Measurements from ENCODE around the gene GAN.
A peak's percentile ranks its signal among the peaks of the same experiment; 100 is the strongest.
"Not testable (repeated sequence)": the region's sequence is repeated elsewhere in the genome, so short reads cannot be mapped to it uniquely, and the experiment has no call there.

The GAN gene

GRCh38 chr16:81397879-81398520 is 83.2 kb downstream of the GAN start:
- no peak for DNase-seq (ENCODE audit: low read depth in 2 of 2)

GRCh38 chr16:81399909-81400308 is 85.1 kb downstream of the GAN start:
- DNase-seq (ENCODE audit: low read depth in 2 of 2), result no peak

- no peak for DNase-seq (ENCODE audit: low read depth in 2 of 2)
These were observed 86.5 kb downstream of the GAN start for GRCh38 chr16:81401035-81401950.

- DNase-seq (ENCODE audit: low read depth in 2 of 2), result no peak
These were observed 88.4 kb downstream of the GAN start for GRCh38 chr16:81403208-81403600.

GRCh38 chr16:81403601-81404391 is 89.0 kb downstream of the GAN start:
- DNase-seq (ENCODE audit: low read depth in 2 of 2), result peak; percentile 62 to 81

GRCh38 chr16:81405002-81405401 is 90.2 kb downstream of the GAN start:
- DNase-seq (ENCODE audit: low read depth in 2 of 2), result not testable (repeated sequence)

GRCh38 chr16:81405702-81406113 is 90.9 kb downstream of the GAN start:
- no peak for DNase-seq (ENCODE audit: low read depth in 2 of 2)

GRCh38 chr16:81408409-81408950 is 93.7 kb downstream of the GAN start:
- DNase-seq (ENCODE audit: low read depth in 2 of 2), result no peak

- DNase-seq (ENCODE audit: low read depth in 2 of 2), result no peak
These were observed 94.3 kb downstream of the GAN start for GRCh38 chr16:81409016-81409556.

GRCh38 chr16:81410643-81411293 is 96.0 kb downstream of the GAN start:
- DNase-seq (ENCODE audit: low read depth in 2 of 2), result no peak

GRCh38 chr16:81413245-81413990 is 98.7 kb downstream of the GAN start:
- DNase-seq (ENCODE audit: low read depth in 2 of 2), result no peak

GRCh38 chr16:81415751-81416150 is 101.0 kb downstream of the GAN start:
- no peak for DNase-seq (ENCODE audit: low read depth in 2 of 2)

- no peak for DNase-seq (ENCODE audit: low read depth in 2 of 2)
These were observed 102.0 kb downstream of the GAN start for GRCh38 chr16:81416749-81417148.

GRCh38 chr16:81417210-81417609 is 102.4 kb downstream of the GAN start:
- no peak for DNase-seq (ENCODE audit: low read depth in 2 of 2)

GRCh38 chr16:81419806-81420205 is 105.0 kb downstream of the GAN start:
- DNase-seq (ENCODE audit: low read depth in 2 of 2), result no peak

GRCh38 chr16:81421126-81421525 is 106.4 kb downstream of the GAN start:
- no peak for DNase-seq (ENCODE audit: low read depth in 2 of 2)

GRCh38 chr16:81421536-81421935 is 106.8 kb downstream of the GAN start:
- no peak for DNase-seq (ENCODE audit: low read depth in 2 of 2)

GRCh38 chr16:81422153-81422552 is 107.4 kb downstream of the GAN start:
- not testable (repeated sequence) for DNase-seq (ENCODE audit: low read depth in 2 of 2)

GRCh38 chr16:81424771-81425170 is 110.0 kb downstream of the GAN start:
- DNase-seq (ENCODE audit: low read depth in 2 of 2), result peak in 1 of 2 experiments; percentile 30

GRCh38 chr16:81427219-81427618 is 112.5 kb downstream of the GAN start:
- DNase-seq (ENCODE audit: low read depth in 2 of 2), result no peak

Data from stimulated activated CD4-positive, alpha-beta T cell treated with anti-CD3 and anti-CD28 coated beads, Interleukin-12 subunit alpha, Interleukin-12 subunit beta, amount 100 ng/mL, for 24 hours (primary cell).